Spinal cord (tissue), 10 donors: ENCODE data around the gene PDE7B. TPM values are rescaled to one million over a fixed set of nuclear protein-coding genes. Genes with fewer than 3 reads are reported as not detected.
A peak's percentile ranks its signal among the peaks of the same experiment; 100 is the strongest.

ENCODE experiments used
- DNase-seq, 6 donors: peaks; one replicate each; pipeline versions ENCODE4 v3.0.0 to v3.0.0-alpha.2; 2013 to 2015; ENCODE audit warnings: low spot score in 6 of 6, low read depth in 4 of 6
- H3K27ac ChIP-seq: one replicate; pipeline ENCODE4 v1.5.1; 2013; ENCODE audit warnings: low read depth, low read length, control low read depth
- H3K27me3 ChIP-seq: one replicate; pipeline ENCODE4 v1.6.1; 2013; ENCODE audit warnings: low read length; ENCODE audit not compliant: control insufficient read depth, insufficient read depth
- H3K36me3 ChIP-seq: one replicate; pipeline ENCODE4 v1.6.1; 2013; ENCODE audit warnings: low read length; ENCODE audit not compliant: control insufficient read depth, insufficient read depth
- H3K4me1 ChIP-seq: one replicate; pipeline ENCODE4 v1.6.1; 2013; ENCODE audit warnings: low read length; ENCODE audit not compliant: control insufficient read depth, insufficient read depth
- H3K4me3 ChIP-seq: one replicate; pipeline ENCODE4 v1.5.1; 2013; ENCODE audit warnings: low read depth, low read length, control low read depth
- H3K9me3 ChIP-seq: one replicate; pipeline ENCODE4 v1.6.1; 2013; ENCODE audit warnings: low read length; ENCODE audit not compliant: control insufficient read depth, insufficient read depth
- WGBS: methylation state at CpG from one replicate; pipeline ENCODE4 v1.1.5; 2013; ENCODE audit warnings: missing lambda C conversion rate; ENCODE audit not compliant: insufficient coverage; 5-methylcytosine and 5-hydroxymethylcytosine counted together
- polyA plus RNA-seq, 2 donors: library from polyadenylated mRNA; unstranded; fragments of 120-200 nt; gene quantifications; one replicate each; pipeline ENCODE4 v1.2.1, GENCODE V29; 2013; ENCODE audit not compliant: insufficient read length in 2 of 2
- total RNA-seq, 2 donors: library from RNA; depleted of rRNA in 1 of 2; stranded (reverse); fragments of 120-200 nt in 1 of 2; fragments of >200 nt in 1 of 2; gene quantifications; one replicate each; pipeline versions ENCODE4 v1.2.3 to v1.2.4, GENCODE V29; 2013 to 2014
- donor health status: healthy.

The PDE7B gene
- total and polyA plus RNA-seq, 4 donors: 7.8 to 19.7 (median 12.4) TPM

DNA sequence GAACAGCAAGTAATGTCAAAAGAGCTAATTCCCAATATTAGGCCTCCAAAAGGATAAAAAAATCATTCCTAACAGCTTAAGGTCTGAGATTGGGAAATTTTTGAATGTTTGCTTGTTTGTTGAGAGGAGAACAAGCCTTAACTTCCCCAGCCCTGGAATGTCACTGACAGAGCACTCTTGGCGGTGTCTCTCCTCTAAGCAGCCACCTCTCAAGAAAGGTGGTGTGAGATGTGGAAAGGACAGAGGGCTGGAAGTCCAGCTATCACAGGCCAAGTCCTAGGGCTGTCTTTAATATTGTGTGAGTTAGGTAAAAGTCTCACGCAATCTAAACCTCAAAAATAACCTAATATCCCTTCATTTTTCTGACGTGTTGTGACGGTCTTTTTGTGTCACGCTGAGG is 297.0 kb downstream of the PDE7B start:
- Histone ChIP-seq H3K9me3 (no peaks in the 10 kb centered on the region), H3K27ac (no peak overlapping the region), H3K27me3 (no peaks in the 10 kb centered on the region), H3K4me3 (no peak overlapping the region), H3K36me3 (no peaks in the 10 kb centered on the region), H3K4me1 (no peaks in the 10 kb centered on the region)
- WGBS: no CpG with 5 or more reads among the region's 5 CpGs
- DNase-seq: no peak

GRCh38 chr6:136149311-136149710 is 297.8 kb downstream of the PDE7B start:
- Histone ChIP-seq H3K27me3 (no peaks in the 10 kb centered on the region), H3K27ac (no peak overlapping the region), H3K9me3 (no peaks in the 10 kb centered on the region), H3K4me1 (no peaks in the 10 kb centered on the region), H3K4me3 (no peak overlapping the region), H3K36me3 (no peaks in the 10 kb centered on the region)
- WGBS: no CpG with 5 or more reads among the region's 2 CpGs
- DNase-seq: no peak

DNA sequence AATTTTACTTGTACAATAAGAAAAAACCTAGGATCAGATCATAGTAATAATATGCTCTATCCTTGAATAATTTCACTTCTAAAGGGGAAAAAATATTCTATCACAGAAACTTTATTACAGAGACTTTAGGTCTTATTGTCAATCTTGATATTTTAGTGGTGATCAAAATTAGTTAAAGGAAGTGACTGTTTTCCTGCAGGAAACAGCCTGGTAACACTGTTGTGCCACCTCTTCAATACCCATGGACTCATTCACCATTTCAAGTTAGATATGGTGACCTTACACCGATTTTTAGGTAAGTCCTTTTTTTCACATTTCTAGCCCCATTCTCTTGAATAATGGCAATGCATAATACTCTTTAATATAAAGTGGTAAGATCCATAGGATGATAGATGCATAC is 299.5 kb downstream of the PDE7B start:
- H3K4me3 ChIP-seq: no peak overlapping the region
- H3K27ac ChIP-seq: no peak overlapping the region
- no peaks in the 10 kb centered on the region for H3K9me3 ChIP-seq
- no peaks in the 10 kb centered on the region for H3K27me3 ChIP-seq
- DNase-seq: no peak
- WGBS: no CpG with 5 or more reads among the region's 1 CpG
- no peaks in the 10 kb centered on the region for H3K4me1 ChIP-seq
- H3K36me3 ChIP-seq: peaks cover 4% of the 10 kb centered on the region

- Histone ChIP-seq H3K27me3 (no peaks in the 10 kb centered on the region), H3K36me3 (peaks cover 8% of the 10 kb centered on the region), H3K27ac (no peak overlapping the region), H3K4me3 (no peak overlapping the region), H3K9me3 (no peaks in the 10 kb centered on the region), H3K4me1 (no peaks in the 10 kb centered on the region)
- 90% methylated on average over 4 of the region's 7 CpGs for WGBS
- DNase-seq: no peak
Observed at GRCh38 chr6:136153707-136154375, 302.3 kb downstream of the PDE7B start.

- no peak overlapping the region for H3K27ac ChIP-seq
- H3K9me3 ChIP-seq: no peaks in the 10 kb centered on the region
- no peak overlapping the region for H3K4me3 ChIP-seq
- no peaks in the 10 kb centered on the region for H3K27me3 ChIP-seq
- peaks cover 8% of the 10 kb centered on the region for H3K36me3 ChIP-seq
- H3K4me1 ChIP-seq: no peaks in the 10 kb centered on the region
- DNase-seq: no peak
Observed at GRCh38 chr6:136155191-136155590, 303.7 kb downstream of the PDE7B start.

GRCh38 chr6:136157743-136158142 is 306.2 kb downstream of the PDE7B start:
- H3K27me3 ChIP-seq: no peaks in the 10 kb centered on the region
- DNase-seq: no peak
- no CpG with 5 or more reads among the region's 5 CpGs for WGBS
- H3K9me3 ChIP-seq: no peaks in the 10 kb centered on the region
- H3K4me1 ChIP-seq: no peaks in the 10 kb centered on the region
- H3K36me3 ChIP-seq: peaks cover 8% of the 10 kb centered on the region
- no peak overlapping the region for H3K4me3 ChIP-seq
- no peak overlapping the region for H3K27ac ChIP-seq

GRCh38 chr6:136158387-136158821 is 306.9 kb downstream of the PDE7B start:
- no peak overlapping the region for H3K4me3 ChIP-seq
- peak in 1 of 6 donors; percentile 59 for DNase-seq
- no peak overlapping the region for H3K27ac ChIP-seq
- H3K9me3 ChIP-seq: no peaks in the 10 kb centered on the region
- H3K27me3 ChIP-seq: no peaks in the 10 kb centered on the region
- H3K36me3 ChIP-seq: peaks cover 8% of the 10 kb centered on the region
- WGBS: no CpG with 5 or more reads among the region's 4 CpGs
- no peaks in the 10 kb centered on the region for H3K4me1 ChIP-seq

DNA sequence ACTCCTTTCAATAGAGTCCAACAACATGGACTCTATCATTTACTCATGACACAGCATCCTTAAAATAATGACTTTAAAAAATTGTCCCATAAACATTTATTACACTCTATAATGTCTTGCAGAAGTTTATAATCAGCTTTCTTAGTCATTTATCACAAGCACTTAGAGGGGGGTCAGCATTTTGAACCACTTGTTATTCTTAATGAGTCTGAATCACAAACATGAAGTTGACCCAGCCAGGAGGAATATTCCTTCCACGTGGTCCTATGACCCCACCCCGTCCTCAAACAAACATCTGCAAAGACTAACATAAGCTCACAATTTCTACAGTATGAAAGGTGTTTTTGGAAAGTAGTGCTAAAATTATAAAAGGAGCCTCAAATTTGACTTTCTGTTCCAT is 307.5 kb downstream of the PDE7B start:
- no peak for DNase-seq
- Histone ChIP-seq H3K4me1 (no peaks in the 10 kb centered on the region), H3K27me3 (no peaks in the 10 kb centered on the region), H3K27ac (no peak overlapping the region), H3K9me3 (no peaks in the 10 kb centered on the region), H3K36me3 (peaks cover 8% of the 10 kb centered on the region), H3K4me3 (no peak overlapping the region)
- no CpG with 5 or more reads among the region's 2 CpGs for WGBS

DNA sequence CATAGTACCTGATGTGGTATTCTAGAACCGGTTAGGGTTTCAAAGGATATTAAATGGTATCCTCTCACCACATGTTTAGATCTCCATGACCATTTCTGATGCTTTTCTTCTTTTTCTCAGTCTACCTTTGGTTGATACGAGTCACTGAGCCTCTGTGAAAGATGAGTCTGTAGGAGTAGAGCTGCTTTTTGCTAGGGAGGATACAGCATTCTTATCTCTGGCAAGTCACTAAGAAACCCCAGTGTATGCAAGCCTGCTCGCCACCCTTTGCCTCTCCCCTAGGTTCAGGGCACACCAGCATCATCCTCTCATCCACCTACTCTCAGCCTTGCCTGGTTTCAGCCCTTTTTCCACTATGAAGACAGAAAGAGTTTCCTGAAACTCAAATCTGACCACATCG is 308.7 kb downstream of the PDE7B start:
- Histone ChIP-seq H3K36me3 (peaks cover 8% of the 10 kb centered on the region), H3K9me3 (no peaks in the 10 kb centered on the region), H3K27me3 (no peaks in the 10 kb centered on the region), H3K4me1 (no peaks in the 10 kb centered on the region), H3K4me3 (no peak overlapping the region), H3K27ac (no peak overlapping the region)
- no peak for DNase-seq
- WGBS: 85% methylated on average over 2 of the region's 4 CpGs

DNA sequence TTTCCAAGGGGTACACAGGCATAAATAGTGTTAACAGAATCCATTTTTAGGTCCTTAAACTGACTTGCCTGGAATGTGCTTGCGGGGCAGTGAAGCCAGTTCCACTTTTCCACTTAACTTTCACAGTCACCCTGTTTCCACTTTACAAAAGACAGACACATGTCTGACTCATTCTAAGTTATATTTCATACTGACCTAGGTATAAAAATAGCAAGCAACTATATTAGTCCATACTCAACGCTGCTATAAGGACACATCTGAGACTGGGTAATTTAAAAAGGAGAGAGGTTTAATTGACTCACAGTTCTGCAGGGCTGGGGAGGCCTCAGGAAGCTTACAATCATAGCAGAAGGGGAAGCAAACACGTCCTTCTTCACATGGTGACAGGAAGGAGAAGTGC is 310.4 kb downstream of the PDE7B start:
- Histone ChIP-seq H3K36me3 (no peaks in the 10 kb centered on the region), H3K9me3 (no peaks in the 10 kb centered on the region), H3K4me3 (no peak overlapping the region), H3K4me1 (no peaks in the 10 kb centered on the region), H3K27ac (no peak overlapping the region), H3K27me3 (no peaks in the 10 kb centered on the region)
- no peak for DNase-seq
- WGBS: no CpG with 5 or more reads among the region's 3 CpGs
